Testis (tissue), 3 donors: ENCODE results near the gene NEBL. TPM values are rescaled to one million over a fixed set of nuclear protein-coding genes. Genes with fewer than 3 reads are reported as not detected.

ENCODE experiments used
- DNase-seq: peaks from one replicate; pipeline ENCODE4 v3.0.0-alpha.2; 2019
- H3K27ac ChIP-seq, 2 donors: fragments of 200-600 bp; sonication (generic); one replicate each; pipeline ENCODE4 v1.5.1; 2019
- H3K27me3 ChIP-seq: fragments of 200-600 bp; sonication (generic); one replicate; pipeline ENCODE4 v1.5.1; 2019
- H3K36me3 ChIP-seq: fragments of 200-600 bp; sonication (generic); one replicate; pipeline ENCODE4 v1.5.1; 2017; ENCODE audit warnings: low read depth; ENCODE audit errors: missing control alignments
- H3K4me1 ChIP-seq: fragments of 200-600 bp; sonication (generic); one replicate; pipeline ENCODE4 v1.5.1; 2019
- H3K4me3 ChIP-seq, 2 donors: fragments of 200-600 bp; sonication (generic); one replicate each; pipeline ENCODE4 v1.5.1; 2017 to 2019
- H3K9me3 ChIP-seq: fragments of 200-600 bp; sonication (generic); one replicate; pipeline ENCODE4 v1.5.1; 2017
- POLR2A ChIP-seq: fragments of 450-650 bp; IDR thresholded peaks from one replicate; pipeline ENCODE4 v1.6.1; 2017; ENCODE audit warnings: antibody characterized with exemption, mild to moderate bottlenecking, moderate library complexity
- WGBS, 2 donors: methylation state at CpG; one replicate each; pipeline ENCODE4 v1.1.5; 2018; 5-methylcytosine and 5-hydroxymethylcytosine counted together
- intact Hi-C: fragments of 100-400 bp; cut with DNase I; formaldehyde crosslinking; loops from one replicate; pipeline ENCODE4 v1.15.1; 2023; ENCODE audit warnings: low total_unique reads
- polyA plus RNA-seq: library from polyadenylated mRNA; stranded (reverse); fragments of 350-450 nt; fragmentation: Illumina TruSeq; extraction: RNeasy Lipid Tissue Mini Kit (QIAGEN cat#74804); gene quantifications from one replicate; pipeline ENCODE4 v1.2.3, GENCODE V29; 2014; ENCODE audit warnings: low read depth, low replicate concordance; ENCODE audit not compliant: insufficient read depth
- total RNA-seq, 2 donors: library from RNA; depleted of rRNA; stranded (reverse); fragments of >200 nt; gene quantifications; one replicate each; pipeline ENCODE4 v1.2.3, GENCODE V29; 2016
- TF ChIP-seq, protein P1 (sequence below), 3 experiments: fragments of 450-650 bp in 2 of 3; fragments of 200-600 bp in 1 of 3; sonication (generic) in 1 of 3; IDR thresholded peaks; one replicate each; pipeline ENCODE4 v1.5.1; 2016 to 2019; ENCODE audit warnings: antibody characterized with exemption in 3 of 3, mild to moderate bottlenecking in 2 of 3, moderate library complexity in 1 of 3

Gene NEBL
- total and polyA plus RNA-seq, 3 donors from 2014 or later, result 4.9 to 20.0 (median 15.5) TPM

GRCh38 chr10:20890491-20891337 is 6.4 kb downstream of the NEBL start:
- intact Hi-C loops, result no loop called here
- Histone ChIP-seq H3K36me3 (no peaks in the 10 kb centered on the region), H3K27ac (no peak overlapping the region), H3K27me3 (no peaks in the 10 kb centered on the region), H3K4me1 (no peaks in the 10 kb centered on the region), H3K9me3 (no peaks in the 10 kb centered on the region), H3K4me3 (no peak overlapping the region)
- TF ChIP-seq, protein P1, sequence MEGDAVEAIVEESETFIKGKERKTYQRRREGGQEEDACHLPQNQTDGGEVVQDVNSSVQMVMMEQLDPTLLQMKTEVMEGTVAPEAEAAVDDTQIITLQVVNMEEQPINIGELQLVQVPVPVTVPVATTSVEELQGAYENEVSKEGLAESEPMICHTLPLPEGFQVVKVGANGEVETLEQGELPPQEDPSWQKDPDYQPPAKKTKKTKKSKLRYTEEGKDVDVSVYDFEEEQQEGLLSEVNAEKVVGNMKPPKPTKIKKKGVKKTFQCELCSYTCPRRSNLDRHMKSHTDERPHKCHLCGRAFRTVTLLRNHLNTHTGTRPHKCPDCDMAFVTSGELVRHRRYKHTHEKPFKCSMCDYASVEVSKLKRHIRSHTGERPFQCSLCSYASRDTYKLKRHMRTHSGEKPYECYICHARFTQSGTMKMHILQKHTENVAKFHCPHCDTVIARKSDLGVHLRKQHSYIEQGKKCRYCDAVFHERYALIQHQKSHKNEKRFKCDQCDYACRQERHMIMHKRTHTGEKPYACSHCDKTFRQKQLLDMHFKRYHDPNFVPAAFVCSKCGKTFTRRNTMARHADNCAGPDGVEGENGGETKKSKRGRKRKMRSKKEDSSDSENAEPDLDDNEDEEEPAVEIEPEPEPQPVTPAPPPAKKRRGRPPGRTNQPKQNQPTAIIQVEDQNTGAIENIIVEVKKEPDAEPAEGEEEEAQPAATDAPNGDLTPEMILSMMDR (IDR thresholded peaks at IDR 0.05), result no peak
- TF ChIP-seq POLR2A, result no peak
- DNase-seq, result no peak
- 59 to 63% methylated on average over 6 of the region's 6 CpGs for WGBS, 2 donors

GRCh38 chr10:20890009-20890408 is 7.1 kb downstream of the NEBL start:
- intact Hi-C loops, result no loop called here

GRCh38 chr10:20888620-20889330 is 8.3 kb downstream of the NEBL start:
- Histone ChIP-seq H3K4me3 (no peak overlapping the region), H3K4me1 (no peaks in the 10 kb centered on the region), H3K36me3 (no peaks in the 10 kb centered on the region), H3K27ac (no peak overlapping the region), H3K9me3 (no peaks in the 10 kb centered on the region), H3K27me3 (no peaks in the 10 kb centered on the region)
- WGBS, 2 donors, result 36 to 45% methylated on average over 7 of the region's 7 CpGs
- DNase-seq, result no peak
- no peak for TF ChIP-seq POLR2A
- TF ChIP-seq, protein P1 (IDR thresholded peaks at IDR 0.05), result no peak
- intact Hi-C loops, result no loop called here

More at GRCh38 chr10:20890009-20890408, 7.1 kb downstream of the NEBL start:
- WGBS, 2 donors, result 75 to 76% methylated on average over 6 of the region's 6 CpGs
- Histone ChIP-seq H3K4me1 (no peaks in the 10 kb centered on the region), H3K36me3 (no peaks in the 10 kb centered on the region), H3K4me3 (no peak overlapping the region), H3K27ac (no peak overlapping the region), H3K27me3 (no peaks in the 10 kb centered on the region), H3K9me3 (no peaks in the 10 kb centered on the region)
- no peak for DNase-seq
- TF ChIP-seq POLR2A, result no peak
- TF ChIP-seq, protein P1 (IDR thresholded peaks at IDR 0.05), result no peak

GRCh38 chr10:20887706-20888555 is 9.2 kb downstream of the NEBL start:
- TF ChIP-seq, protein P1 (IDR thresholded peaks at IDR 0.05), result no peak
- no peak for TF ChIP-seq POLR2A
- H3K27me3 ChIP-seq, result no peaks in the 10 kb centered on the region
- DNase-seq, result no peak
- no peak overlapping the region for H3K27ac ChIP-seq
- intact Hi-C loops, result no loop called here
- H3K36me3 ChIP-seq, result no peaks in the 10 kb centered on the region
- H3K4me3 ChIP-seq, result no peak overlapping the region
- 59 to 61% methylated on average over 7 of the region's 7 CpGs for WGBS, 2 donors
- no peaks in the 10 kb centered on the region for H3K4me1 ChIP-seq
- no peaks in the 10 kb centered on the region for H3K9me3 ChIP-seq
